CD4-positive, alpha-beta T cell treated with Interleukin-2 at 100 ng/mL for 4 hours (primary cell): Measurements from ENCODE around the gene IRGC.

Source experiments
- DNase-seq: peaks from one replicate; pipeline ENCODE4 v3.0.0-alpha.2; 2020; ENCODE audit warnings: low spot score

Gene IRGC

DNA sequence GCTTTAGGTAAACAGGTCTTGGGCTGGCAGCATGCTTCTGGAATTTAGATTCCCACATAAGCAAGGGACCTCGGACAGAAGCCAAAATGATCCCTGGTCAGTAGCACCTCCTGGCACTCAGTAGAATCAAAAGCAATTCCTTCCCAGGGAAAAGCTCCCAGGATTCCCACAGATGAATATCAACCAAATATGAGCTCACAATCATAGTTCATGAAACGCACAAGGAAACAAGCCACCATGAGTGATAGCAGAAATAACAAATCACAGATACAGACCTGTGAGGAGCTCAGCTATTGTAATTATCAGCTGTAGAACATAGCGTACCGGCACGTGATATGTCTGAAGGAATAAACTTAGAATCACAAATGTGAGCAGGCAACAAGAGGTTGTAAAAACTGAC lies 24.1 kb upstream of the IRGC start:
- DNase-seq = no peak

DNA sequence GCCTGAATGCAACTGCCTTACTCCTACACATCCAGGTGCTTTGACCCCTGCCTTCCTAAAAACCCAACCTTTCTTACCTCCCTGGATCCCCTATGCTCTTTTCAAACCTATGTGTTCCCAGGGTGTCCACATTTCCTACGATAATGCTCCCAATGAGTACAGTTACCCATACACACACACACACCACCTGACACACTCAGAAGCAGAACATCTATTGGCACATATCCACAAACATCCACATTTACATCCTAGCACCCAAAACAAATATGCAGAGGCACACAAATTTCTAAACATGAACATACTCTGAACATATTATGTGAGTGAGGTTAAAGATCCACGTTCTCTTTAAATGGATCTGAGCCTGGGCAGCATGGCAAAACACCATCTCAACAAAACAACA lies 23.5 kb upstream of the IRGC start:
- no peak for DNase-seq

DNA sequence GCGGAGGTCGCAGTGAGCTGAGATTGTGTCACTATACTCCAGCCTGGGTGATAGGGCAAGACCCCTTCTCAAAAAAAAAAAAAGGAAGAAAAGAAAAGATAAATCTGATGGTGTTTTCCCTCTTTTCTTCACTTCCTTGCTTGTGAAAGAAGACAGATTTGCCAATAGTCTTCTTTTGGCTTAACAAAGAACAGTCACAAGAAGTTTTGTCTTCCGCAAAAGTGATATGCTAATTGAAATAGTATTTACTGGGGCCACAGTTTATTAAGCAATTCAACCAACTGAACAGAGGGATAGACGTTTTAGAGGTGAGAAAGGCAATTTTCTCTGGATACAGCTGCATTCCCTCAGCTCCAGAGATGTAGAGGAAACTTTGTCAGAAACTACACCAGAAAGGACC lies 23.0 kb upstream of the IRGC start:
- no peak for DNase-seq

DNA sequence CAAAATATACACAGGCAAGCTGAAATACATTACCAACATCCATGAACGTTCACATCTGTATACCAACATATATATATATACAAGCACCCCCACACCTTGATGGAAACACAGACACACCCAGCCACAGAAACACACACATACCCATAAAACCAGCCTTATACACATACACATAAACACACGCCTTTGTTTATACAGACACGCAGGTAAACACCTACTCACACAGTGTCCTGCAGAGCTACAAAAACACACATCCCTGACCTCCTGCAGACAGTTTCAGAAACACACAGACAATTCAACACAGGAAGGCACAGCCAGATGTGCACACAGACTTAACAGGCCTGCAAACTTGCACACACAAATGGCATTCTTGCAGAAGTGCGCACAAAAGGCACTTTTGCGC lies 21.3 kb upstream of the IRGC start:
- DNase-seq = no peak

DNA sequence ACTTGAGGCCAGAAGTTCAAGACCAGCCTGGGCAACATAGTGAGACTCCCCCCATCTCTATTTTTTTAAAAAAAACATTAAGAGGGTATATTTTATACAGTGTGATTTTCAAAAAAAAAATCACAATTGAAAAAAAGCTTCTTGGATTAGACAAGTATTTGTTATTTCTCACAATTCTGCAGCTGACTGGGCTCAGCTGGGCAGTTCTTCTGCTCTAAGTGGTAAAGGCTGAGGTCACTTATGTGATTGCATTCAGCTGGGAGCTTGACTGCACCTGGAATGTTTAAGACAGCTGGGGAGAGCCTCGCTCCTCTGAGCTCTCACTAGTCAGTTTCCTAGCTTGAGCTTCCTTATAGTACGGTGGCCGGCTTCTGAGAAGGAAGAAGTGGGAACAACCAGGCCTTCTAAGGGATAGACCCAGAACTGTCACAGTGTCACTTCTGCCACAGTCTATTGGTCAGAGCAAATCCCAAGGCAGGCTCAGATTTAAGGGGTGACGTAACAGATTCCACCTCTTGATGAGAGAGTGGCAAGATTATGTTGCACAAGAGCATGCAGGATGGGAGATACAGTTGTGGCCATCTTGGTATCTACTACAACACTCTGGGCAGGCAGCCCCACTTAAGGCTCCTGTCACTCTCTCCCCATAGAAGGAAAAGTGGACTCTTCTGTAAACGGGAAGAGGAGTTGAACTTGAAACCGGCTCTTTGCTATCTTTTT lies 19.7 kb upstream of the IRGC start:
- no peak for DNase-seq

DNA sequence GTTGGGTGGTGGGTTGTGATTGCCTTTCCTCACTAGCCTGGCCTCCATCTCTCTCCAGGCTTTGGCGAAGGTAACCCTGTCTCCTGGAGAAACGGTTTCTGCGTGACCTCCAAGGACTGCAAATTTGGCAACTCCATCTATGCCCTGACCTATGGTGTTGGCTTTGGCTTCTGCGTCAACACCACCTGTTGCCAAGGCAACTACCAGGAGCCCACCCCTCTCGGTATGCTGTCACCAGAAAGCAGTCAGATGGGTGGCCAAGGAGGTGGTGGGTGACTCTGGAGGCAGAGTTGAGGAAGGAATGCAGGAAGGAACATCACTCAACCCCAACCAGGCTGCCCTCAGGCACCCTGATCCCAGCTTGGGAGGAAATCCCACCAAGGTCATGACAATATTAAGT lies 18.6 kb upstream of the IRGC start:
- DNase-seq = no peak

DNA sequence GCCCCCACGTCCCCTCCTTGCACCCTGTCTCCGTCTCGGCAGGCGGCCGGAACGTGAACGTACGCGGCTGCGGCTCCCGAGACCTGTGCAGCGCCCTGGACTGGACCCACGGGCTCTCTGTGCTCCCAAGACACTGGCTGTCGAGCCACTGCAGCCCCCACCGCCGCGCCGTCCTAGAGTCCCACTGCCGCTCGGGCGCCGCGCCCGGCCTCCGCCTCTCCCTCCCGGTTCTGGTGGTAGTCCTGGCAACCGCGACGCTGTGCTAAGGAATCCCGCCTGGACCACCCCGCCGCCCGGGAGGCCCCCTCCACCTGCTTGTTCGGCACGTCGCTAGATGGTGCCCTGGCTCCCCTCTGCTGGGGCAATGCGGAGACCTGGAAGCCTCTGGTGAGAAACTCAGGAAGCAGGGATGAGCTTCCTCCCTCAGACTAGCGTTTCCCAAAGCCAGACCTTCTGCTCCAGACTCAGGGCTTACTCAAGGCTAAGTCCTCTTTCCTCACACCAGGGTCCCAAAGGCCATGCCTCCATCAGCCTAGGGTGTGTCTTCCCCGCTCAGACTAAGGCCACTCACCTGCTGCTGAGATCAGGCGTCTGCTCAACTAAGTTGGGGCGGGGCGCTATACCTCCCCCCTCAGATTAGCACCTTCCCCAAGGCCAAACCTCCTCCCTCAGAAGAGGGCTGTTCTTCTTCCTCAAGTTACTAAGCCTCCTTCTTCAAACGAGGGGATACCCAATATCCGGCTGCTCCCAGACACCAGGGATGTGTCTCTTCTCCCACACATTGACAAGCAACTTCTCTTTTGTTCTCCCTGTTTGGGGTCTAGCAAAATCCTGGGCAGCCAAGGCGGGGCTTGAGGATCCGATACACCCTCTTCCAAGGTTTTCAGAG lies 16.1 kb upstream of the IRGC start:
- no peak for DNase-seq

DNA sequence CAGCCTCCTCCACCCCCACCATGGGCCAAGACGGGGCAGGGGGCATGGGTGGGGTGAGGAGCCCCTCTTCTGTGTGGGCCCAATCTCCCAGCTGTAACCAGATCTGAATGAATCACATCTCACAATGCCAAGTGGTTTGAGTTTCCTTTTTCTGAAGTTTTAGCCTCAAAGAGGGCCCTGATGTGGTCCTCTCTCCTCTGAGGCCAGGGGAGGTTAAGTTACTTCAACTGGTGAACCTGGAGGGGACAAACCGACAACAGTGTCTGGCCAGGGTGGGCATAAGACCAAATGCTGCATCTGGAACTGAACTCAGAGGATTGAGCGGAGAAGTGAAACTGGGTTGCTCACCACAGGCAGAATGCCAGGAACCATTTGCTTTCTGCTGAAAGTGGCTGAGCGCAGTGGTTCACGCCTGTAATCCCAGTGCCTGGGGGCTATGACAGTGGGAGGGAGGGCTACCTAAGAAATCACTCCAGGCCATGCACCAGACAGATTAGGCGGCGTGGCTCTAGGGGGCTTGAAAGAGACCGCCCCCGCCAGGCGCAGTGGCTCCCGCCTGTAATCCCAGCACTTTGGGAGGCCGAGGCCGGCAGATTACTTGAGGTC lies 15.4 kb upstream of the IRGC start:
- peak; percentile 2 for DNase-seq

DNA sequence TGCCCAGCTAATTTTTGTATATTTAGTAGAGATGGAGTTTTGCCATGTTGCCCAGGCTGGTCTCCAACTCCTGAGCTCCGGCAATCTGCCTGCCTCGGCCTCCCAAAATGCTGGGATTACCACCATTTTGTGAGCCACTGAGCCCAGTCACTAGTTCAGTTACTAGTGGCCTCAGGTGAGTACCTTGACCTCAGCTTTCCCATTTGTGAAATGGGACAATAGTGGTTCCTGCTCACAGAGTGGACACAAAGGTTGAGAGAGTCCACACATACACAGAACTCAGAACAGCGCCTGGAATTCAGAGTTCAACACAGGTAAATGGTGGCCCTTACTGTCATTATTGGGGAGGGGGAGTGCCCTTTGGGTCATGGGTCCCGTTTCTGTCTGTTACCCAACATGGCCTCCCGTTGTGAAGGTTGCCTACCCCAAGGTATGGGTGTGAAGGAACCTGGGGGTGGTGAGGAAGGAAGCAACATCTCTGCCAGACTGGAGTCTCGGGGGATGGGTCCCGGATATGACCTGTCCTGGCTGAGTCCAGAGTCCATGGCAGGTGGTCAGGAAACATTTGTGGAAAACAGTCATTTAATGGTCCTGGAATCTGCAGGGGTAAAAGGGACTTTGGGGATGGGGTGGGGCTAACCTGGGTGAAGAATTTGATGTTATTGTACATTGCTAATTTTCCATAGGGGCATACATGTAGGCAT lies 11.7 kb upstream of the IRGC start:
- no peak for DNase-seq

DNA sequence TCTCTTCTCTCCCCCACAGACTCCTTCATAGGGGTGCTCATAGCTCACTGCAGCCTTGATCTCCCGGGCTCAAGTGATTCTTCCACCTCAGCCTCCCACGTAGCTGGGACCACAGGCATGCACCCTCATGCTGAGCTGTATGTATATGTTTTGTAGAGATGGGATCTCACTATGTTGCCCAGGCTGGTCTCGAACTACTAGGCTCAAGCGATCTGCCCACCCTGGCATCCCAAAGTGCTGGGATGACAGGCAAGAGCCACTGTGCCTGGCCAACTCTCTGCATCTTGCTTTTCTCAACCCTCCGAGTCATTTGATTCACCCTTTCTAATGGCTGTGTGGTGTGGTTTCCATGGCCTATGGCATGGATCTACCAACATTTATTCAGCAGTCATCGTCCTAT lies 10.1 kb upstream of the IRGC start:
- no peak for DNase-seq

DNA sequence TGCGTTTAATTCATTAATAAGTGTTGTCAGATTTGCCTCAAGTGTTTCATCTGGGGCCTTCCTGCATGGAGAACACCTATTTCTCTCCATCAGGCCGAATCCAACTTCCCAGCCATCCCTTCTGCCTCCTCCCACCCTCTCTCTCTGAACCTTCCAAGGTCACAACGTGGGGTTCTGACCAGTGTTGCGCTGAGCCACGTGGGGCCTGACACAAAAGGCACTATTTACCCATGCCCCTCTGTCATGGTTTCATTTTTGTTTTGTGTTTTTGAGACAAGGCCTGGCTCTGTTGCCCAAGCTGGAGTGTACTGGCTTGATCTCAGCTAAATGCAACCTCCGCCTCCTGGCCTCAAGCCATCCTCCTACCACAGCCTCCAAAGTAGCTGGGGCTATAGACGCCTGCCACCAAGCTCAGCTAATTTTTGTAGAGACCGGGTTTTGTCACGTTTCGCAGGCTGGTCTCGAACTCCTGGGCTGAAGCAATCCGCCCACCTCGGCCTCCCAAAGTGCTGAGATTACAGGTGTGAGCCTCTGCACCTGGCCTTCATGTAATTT lies 8.6 kb upstream of the IRGC start:
- no peak for DNase-seq

DNA sequence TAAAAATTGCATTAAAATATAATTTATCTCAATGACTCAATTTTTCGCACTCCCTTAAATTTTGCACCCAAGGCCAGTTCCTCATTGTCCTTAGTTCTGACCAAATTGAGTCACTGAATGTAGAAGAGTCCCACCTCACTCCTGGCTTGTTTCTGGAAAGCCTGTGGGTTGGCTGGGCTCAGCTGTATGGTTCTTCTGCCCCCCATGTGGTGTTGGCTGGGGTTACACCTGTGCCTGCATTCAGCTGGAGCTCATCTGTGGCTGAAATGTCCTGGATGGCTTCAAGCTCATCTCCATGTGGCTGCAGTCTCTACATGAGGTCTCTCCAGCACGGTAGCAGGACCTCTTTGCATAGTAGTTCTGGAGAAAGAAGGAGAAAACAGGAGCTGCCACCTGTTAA lies 7.2 kb upstream of the IRGC start:
- DNase-seq = no peak

DNA sequence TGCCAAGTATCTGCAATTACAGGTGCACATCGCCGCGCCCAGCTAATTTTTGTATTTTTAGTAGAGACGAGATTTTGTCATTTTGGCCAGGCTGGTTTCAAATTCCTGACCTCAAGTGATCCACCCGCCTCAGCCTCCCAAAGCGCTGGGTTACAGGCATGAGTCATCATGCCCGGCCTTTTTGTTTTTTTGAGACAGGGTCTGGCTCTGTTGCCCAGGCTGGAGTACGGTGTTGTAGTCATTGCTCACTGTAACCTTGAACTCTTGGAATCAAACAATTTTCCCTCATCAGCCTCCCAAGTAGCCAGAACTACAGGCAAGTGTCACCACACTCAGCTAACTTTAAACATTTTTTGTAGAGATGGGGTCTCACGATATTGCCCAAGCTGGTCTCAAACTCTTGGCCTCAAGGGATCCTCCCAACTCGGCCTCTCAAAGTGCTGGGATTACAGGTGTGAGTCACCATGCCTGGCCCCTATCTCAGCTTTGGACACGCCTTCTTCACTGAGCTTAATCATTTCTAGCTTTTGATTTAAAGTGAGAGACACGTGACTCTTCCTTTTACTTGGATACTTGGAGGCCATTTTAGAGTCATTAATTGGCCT lies 4.0 kb upstream of the IRGC start:
- no peak for DNase-seq

DNA sequence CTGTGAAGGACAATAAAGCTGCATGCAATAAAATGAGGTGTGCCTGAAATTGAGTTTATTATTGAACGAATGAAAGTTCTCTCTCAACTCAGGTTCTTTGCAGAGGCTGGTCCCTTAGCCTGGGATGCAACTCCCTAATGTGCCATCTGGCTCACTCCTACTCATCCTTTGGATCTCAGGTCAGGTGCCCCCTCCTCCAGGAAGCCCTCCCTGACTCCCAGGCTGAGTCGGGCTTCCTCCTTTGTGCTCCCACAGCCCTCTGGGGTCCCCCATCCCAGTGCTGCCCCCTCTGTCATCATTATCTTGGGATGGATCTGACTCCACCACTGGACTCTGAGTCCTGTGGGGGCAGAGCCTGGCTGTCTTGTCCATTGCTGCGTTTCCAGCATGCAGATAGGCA lies 2.7 kb upstream of the IRGC start:
- no peak for DNase-seq

DNA sequence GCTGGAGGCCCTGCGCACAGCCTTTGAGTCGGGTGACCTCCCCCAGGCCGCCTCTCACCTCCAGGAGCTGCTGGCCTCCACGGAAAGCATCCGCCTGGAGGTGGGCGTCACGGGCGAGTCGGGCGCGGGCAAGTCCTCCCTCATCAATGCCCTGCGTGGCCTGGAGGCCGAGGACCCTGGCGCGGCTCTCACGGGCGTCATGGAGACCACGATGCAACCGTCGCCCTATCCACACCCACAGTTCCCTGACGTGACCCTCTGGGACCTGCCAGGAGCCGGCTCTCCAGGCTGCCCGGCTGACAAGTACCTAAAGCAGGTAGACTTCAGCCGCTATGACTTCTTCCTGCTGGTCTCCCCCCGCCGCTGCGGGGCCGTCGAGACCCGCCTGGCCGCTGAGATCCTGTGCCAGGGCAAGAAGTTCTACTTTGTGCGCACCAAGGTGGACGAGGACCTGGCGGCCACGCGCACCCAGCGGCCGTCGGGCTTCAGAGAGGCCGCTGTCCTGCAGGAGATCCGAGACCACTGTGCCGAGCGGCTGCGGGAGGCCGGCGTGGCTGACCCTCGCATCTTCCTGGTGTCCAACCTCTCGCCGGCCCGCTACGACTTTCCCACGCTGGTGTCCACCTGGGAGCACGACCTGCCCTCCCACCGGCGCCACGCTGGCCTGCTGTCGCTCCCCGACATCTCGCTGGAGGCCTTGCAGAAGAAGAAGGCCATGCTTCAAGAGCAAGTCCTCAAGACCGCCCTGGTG lies 2.9 kb downstream of the IRGC start:
- no peak for DNase-seq

DNA sequence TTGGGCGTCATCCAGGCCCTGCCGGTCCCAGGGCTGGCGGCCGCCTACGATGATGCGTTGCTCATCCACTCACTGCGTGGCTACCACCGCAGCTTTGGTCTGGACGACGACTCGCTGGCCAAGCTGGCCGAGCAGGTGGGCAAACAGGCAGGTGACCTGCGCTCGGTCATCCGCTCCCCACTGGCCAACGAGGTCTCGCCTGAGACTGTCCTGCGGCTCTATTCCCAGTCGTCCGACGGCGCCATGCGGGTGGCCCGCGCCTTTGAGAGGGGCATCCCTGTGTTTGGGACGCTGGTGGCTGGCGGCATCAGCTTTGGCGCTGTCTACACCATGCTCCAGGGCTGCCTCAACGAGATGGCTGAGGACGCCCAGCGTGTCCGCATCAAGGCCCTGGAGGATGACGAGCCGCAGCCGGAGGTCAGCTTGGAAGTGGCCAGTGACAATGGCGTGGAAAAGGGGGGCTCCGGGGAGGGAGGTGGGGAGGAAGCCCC lies 3.5 kb downstream of the IRGC start:
- no peak for DNase-seq

DNA sequence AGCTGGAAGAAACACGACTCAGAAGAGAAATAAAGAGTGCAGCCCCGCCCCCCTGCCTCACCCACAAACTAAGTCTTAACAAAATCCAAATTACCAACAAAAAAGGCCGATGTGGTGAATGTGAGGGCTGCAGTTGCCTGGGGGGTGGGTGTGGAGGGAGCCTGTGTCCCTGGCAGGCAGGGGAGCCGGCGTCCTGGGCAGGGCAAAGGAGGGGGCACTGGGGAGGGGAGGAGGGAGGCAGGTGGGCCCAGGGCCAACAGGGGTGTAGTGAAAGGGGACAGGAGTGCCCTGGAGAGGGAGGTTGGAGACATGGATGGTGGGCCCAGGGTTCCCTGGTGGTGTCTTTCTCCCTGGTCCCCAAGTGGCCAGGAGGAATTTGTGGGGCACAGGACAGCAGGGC lies 4.0 kb downstream of the IRGC start:
- DNase-seq = no peak

DNA sequence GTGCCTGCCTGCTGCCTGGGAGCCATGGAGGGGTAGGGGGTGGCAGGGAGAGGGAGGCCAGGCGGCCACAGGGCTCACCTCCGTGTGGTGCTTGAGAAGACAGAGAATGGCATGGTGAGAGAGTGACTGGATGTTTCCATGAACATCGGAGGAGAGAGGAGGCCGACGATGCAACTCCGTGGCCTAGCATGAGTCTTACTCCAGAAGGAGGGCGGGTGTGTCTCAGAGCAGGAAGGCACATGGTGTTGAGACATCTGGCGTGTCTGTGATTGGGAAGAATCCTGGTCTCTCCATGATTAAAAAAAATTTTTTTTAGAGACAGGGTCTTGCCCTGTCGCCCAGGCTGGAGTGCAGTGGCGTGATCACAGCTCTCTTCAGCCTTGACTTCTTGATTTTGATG lies 5.1 kb downstream of the IRGC start:
- DNase-seq = no peak

DNA sequence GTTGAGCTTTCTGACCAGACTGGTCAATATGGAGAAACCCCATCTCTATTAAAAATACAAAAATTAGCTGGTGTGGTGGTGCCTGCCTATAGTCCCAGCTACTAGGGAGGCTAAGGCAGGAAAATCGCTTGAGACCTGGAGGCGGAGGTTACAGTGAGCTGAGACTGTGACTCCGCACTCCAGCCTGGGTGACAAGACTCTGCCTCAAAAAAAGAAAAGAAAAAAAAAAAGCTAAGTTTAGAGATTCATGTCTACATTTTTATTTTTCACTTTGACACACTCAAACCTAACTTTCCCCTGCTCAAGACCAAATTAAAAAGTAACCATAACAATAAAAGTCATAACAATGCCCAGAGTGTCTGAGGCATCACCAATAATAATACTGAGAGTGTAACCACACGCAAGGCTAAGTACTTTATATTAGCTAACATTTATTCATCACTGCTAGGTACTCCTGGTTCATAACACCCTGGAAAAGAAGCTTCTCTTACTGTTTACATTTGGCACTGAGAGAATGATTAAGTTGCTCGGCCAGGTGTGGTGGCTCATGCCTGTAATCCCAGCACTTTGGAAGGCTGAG lies 5.7 kb downstream of the IRGC start:
- DNase-seq = no peak

DNA sequence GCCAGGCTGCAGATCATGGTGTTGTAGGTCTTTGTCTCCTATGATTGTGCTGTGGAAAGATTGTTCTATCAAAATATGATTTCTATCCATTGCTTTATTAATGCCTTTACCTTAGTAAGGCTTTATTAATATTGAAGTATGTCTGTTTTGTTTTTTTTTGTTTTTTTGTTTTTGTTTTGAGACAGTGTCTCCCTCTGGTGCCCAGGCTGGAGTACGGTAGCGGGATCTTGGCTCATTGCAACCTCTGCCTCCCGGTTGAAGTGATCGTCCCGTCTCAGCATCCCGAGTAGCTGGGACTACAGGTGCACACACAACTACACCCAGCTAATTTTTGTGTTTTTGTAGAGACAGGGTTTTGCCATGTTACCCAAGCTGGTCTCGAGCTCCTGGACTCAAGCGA lies 7.7 kb downstream of the IRGC start:
- no peak for DNase-seq

DNA sequence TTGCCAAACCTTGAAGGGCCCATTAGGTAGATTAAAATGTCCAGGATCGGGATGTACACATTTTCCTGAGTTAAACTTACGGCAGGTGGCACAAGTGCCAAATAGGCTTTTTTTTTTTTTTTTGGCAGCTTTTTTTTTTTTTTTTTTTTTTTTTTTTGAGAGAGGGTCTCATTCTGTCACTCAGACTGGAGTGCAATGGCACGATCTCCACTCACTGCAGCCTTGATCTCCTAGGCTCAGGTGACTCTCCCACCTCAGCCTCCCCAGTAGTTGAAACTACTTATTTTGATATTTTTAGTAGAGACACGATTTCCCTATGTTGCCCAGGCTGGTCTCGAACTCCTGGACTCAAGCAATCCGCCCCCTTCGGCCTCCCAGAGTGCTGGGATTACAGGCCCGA lies 9.0 kb downstream of the IRGC start:
- DNase-seq = no peak
